Measurements from ENCODE around the gene CRB2. TPM values are rescaled to one million over a fixed set of nuclear protein-coding genes. Genes with fewer than 3 reads are reported as not detected.

The CRB2 gene
- total RNA-seq, 4 donors from 2014 or later, result 0.06 to 0.13 TPM; not detected in 2

DNA sequence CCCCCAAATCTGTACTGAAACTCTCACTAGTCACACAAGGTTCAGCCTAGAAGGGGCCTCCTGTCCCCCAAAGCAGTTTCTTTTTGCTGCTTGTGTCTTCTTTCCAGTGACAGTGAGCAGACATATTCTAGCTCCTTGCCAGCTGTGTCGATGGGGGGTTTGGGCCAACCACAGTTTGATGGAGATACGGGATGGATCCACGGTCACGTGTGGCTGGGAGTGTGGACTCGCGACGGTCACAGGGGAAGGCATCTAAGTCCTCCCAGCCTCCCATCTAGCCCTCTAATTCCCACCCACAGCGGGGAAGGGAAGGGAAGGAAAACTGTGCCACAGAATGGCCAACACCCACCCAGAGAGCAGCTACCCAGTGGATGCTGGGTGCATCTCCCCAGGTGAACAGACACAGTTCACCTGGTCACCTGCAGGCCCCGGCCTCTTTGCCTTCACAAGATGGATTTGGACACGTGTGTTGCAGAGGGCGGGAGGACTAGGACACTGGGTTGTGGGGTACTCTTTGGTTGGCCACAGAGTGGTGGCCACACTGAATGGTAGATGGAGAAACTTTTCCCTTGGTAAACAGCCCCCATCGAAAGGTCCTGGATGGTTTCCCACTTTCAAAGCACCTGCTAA is 54.4 kb downstream of the CRB2 start:
- H3K4me1 ChIP-seq, result peaks cover 0 to 10% (median 3%) of the 10 kb centered on the region in 4 donors
- intact Hi-C loops (cut with DNase I), result no loop called here
- H3K4me3 ChIP-seq, result no peak overlapping the region
- H3K36me3 ChIP-seq, result peaks cover 0 to 13% (median 3%) of the 10 kb centered on the region in 4 donors
- WGBS, result 96% methylated on average over 12 of the region's 12 CpGs
- no peaks in the 10 kb centered on the region for H3K9me3 ChIP-seq
- no peak for DNase-seq (ENCODE audit: extremely low spot score)
- H3K27ac ChIP-seq (replicated peaks in 1 of 4), result no peak overlapping the region
- no peaks in the 10 kb centered on the region for H3K27me3 ChIP-seq
- TF ChIP-seq EP300 (IDR thresholded peaks at IDR 0.05) (no peak), POLR2AphosphoS5 (IDR thresholded peaks at IDR 0.05) (no peak), POLR2A (IDR thresholded peaks at IDR 0.05; ENCODE audit: low read depth) (no peak)
- TF ChIP-seq, protein P1, sequence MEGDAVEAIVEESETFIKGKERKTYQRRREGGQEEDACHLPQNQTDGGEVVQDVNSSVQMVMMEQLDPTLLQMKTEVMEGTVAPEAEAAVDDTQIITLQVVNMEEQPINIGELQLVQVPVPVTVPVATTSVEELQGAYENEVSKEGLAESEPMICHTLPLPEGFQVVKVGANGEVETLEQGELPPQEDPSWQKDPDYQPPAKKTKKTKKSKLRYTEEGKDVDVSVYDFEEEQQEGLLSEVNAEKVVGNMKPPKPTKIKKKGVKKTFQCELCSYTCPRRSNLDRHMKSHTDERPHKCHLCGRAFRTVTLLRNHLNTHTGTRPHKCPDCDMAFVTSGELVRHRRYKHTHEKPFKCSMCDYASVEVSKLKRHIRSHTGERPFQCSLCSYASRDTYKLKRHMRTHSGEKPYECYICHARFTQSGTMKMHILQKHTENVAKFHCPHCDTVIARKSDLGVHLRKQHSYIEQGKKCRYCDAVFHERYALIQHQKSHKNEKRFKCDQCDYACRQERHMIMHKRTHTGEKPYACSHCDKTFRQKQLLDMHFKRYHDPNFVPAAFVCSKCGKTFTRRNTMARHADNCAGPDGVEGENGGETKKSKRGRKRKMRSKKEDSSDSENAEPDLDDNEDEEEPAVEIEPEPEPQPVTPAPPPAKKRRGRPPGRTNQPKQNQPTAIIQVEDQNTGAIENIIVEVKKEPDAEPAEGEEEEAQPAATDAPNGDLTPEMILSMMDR (IDR thresholded peaks at IDR 0.05), result no peak

DNA sequence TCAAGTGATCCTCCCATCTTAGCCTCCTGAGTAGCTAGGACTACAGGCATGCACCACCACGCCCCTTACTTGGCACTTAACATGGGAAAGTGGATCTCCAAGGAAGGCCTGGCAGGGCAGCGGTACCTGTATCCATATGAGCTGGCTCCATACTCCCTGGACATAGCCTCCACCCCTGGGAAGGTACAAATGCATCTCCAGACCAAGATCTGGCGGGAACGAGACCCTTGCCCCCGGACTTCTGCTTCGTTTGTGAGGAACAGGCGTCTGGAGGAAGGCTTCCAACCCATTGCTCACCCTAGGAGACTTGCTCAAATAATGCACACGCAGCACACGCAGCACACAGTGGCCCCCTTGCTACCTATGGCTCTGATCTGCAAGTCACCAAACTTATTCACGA is 55.2 kb downstream of the CRB2 start:
- intact Hi-C loops (cut with DNase I), result no loop called here
- Histone ChIP-seq H3K27me3 (no peaks in the 10 kb centered on the region), H3K4me1 (peaks cover 0 to 10% (median 3%) of the 10 kb centered on the region in 4 donors), H3K4me3 (no peak overlapping the region), H3K27ac (replicated peaks in 1 of 4) (no peak overlapping the region), H3K36me3 (peaks cover 0 to 21% (median 10%) of the 10 kb centered on the region in 4 donors), H3K9me3 (no peaks in the 10 kb centered on the region)
- WGBS, result 95% methylated on average over 10 of the region's 10 CpGs
- DNase-seq (ENCODE audit: extremely low spot score), result no peak
- TF ChIP-seq, protein P1 (IDR thresholded peaks at IDR 0.05), result no peak
- TF ChIP-seq POLR2AphosphoS5 (IDR thresholded peaks at IDR 0.05) (no peak), EP300 (IDR thresholded peaks at IDR 0.05) (no peak), POLR2A (IDR thresholded peaks at IDR 0.05; ENCODE audit: low read depth) (no peak)

DNA sequence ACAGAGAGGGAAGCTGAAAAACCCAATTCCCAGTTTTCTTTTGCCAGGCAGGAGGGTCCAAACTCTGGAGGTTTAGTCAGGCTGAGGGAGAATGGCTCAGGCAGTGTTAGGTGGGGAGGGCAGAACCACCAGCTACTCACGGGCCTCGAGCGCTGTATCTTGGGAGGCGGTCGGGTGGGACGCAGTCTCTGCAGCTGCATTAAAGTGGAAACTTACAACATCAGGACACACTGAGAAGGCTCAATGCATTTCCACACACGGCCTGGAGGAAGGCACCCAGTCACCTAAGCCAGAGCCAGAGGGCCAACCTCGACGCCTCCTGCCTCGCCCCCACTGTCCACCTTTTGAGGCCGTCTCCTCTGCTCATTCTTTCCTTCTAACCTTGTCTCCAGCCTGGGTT is 55.6 kb downstream of the CRB2 start:
- H3K27me3 ChIP-seq, result no peaks in the 10 kb centered on the region
- WGBS, result 99% methylated on average over 11 of the region's 11 CpGs
- no peak for TF ChIP-seq POLR2AphosphoS5 (IDR thresholded peaks at IDR 0.05)
- no peak for TF ChIP-seq EP300 (IDR thresholded peaks at IDR 0.05)
- TF ChIP-seq, protein P1 (IDR thresholded peaks at IDR 0.05), result no peak
- no peak for TF ChIP-seq POLR2A (IDR thresholded peaks at IDR 0.05; ENCODE audit: low read depth)
- H3K9me3 ChIP-seq, result no peaks in the 10 kb centered on the region
- peaks cover 0 to 25% (median 12%) of the 10 kb centered on the region in 4 donors for H3K36me3 ChIP-seq
- no peak for DNase-seq (ENCODE audit: extremely low spot score)
- H3K4me1 ChIP-seq, result peaks cover 0 to 8% (median 3%) of the 10 kb centered on the region in 4 donors
- intact Hi-C loops (cut with DNase I), result no loop called here
- H3K27ac ChIP-seq (replicated peaks in 1 of 4), result no peak overlapping the region
- H3K4me3 ChIP-seq, result no peak overlapping the region

DNA sequence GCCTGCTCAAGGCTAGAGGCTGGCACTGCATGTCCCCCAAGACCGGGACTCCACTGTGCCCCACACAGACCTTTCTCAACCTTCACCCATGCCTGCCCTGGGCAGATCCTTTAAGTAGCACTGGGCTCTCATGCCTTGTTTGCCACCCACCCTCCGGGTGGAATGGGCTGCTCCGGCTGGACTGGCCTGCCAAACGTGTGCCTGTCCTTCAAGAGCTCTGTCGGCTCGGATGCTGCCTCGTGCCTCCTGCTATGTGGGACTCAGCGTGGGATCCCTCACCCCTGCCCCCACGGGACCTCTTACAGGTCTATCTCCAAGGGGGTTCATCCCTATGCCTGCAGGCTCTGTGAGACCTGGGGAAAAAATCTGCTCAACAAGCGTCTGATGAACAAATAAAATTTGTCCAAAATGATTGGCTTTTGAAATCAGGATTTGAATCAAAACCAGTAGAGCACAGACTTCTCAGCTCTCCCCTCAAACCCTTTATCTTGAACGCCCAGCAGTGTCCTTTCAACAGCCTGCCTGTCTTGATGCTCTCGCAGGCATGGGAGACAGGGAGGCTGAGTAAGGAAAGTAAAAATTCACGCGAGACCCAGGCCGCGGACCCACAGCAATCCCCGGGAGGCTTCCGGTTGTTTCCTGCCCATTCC is 56.3 kb downstream of the CRB2 start:
- DNase-seq (ENCODE audit: extremely low spot score), result no peak
- Histone ChIP-seq H3K4me1 (peaks cover 0 to 6% (median 1%) of the 10 kb centered on the region in 4 donors), H3K27me3 (no peaks in the 10 kb centered on the region), H3K9me3 (no peaks in the 10 kb centered on the region), H3K36me3 (peaks cover 0 to 26% (median 12%) of the 10 kb centered on the region in 4 donors), H3K4me3 (no peak overlapping the region), H3K27ac (replicated peaks in 1 of 4) (no peak overlapping the region)
- intact Hi-C loops (cut with DNase I), result no loop called here
- 94% methylated on average over 14 of the region's 18 CpGs for WGBS
- no peak for TF ChIP-seq EP300 (IDR thresholded peaks at IDR 0.05)
- TF ChIP-seq POLR2A (IDR thresholded peaks at IDR 0.05; ENCODE audit: low read depth), result no peak
- TF ChIP-seq POLR2AphosphoS5 (IDR thresholded peaks at IDR 0.05), result no peak
- TF ChIP-seq, protein P1 (IDR thresholded peaks at IDR 0.05), result no peak
